LoVo (cell line): ENCODE results near the gene TMEM131L.
"Not testable (repeated sequence)": the region's sequence is repeated elsewhere in the genome, so short reads cannot be mapped to it uniquely, and the experiment has no call there.

ENCODE experiments used
- DNase-seq: peaks from one replicate; pipeline ENCODE4 v3.0.0-alpha.2; 2016; ENCODE audit warnings: low spot score

TMEM131L gene

DNA sequence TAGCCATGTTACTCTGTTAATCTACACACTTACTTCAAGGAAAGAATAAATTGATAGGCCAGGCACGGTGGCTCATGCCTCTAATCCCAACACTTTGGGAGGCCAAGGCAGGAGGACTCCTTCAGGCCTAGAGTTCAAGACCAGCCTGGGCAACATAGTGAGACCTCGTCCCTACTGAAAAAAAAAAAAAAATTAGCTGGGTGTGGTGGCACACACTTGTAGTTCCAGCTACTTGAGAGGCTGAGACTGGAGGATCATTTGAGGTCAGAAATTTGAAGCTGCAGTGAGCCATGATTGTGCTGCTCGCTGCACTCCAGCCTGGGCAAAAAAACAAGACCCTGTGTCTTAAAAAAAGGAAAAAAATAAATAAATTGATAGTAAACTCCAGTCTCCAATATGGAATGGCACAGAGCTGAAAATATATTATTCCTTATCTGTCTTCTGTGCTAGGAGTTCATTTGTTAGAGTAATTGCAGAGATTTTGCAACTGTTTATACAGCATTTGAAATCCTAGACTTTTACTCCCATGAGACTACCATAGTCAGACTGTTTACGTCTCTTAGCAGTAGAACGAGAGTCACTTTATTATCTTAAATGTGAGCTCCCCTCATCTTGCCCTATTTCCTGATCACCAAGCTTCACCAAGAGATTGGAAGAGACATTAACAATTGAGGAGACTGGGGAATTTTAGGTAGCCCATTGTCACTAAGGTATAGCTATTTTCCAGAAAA, 18.8 kb upstream of the TMEM131L start:
- no peak for DNase-seq

DNA sequence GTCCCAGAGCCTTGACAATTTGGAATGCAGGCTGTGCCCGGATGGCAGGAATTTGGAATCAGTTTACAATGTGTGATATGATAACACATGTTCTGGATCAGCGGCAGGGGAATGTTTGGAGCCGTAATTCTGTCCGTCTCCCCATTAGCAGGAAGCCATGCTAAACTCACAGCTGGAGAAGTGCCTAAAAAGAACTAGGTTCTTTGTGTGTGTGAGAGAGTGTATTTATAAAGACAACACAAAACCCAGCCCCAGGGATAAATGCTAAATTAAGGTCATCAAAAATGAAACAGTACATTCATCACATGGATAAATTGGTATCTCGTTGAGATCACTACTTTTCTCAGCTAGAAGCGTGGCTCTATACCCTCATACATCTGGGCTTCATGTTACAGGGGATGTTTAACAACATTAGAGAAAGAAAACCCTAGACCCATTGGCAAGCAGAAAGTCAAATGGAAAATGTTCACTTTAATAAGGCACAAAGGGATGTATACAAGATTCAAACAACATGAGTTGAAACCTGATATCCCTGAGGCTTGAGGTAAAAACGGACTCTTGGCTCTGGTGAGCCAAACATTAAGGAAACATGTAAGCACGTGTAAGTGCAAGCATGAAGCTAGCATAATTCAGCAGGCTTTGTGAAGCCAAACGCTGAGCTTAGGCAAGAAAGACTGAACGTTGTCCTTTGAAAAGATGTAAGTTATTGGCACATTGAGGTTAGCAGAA, 18.0 kb upstream of the TMEM131L start:
- DNase-seq: no peak

DNA sequence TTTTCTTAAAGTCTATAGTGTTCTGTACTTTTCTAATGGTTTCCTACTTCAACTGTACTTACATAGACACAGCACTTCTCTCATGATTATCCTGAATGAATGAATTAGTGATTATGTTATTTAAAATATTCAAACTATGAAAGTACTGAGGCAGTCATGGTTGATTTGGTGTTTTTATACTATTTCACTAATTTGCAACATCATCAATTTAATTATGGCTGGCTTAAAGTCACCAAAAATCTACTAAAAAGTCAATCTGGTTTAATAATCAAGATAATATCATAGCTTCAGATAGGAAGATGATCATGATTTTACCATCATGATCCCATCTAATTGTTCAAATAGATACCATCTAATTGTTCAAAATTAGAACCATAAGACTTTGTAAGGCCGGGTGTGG, 16.8 kb upstream of the TMEM131L start:
- no peak for DNase-seq

DNA sequence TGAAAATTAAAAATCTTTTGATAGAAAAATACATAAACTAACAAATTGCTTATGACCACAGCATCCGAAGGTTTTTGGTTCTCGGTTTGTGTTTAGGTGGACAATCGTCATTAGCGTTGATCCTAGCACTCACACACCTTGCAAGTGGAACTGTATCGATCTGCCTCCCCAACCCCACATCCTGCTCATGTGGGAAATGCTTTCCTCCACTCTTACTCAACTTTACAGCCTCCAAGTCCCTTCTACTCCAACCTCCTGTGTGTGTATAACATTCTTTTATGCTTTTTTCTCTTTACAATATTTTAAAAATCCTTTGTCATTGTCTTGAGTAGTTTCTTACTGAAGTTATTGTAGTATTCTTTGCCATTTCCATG, 15.6 kb upstream of the TMEM131L start:
- DNase-seq: no peak

DNA sequence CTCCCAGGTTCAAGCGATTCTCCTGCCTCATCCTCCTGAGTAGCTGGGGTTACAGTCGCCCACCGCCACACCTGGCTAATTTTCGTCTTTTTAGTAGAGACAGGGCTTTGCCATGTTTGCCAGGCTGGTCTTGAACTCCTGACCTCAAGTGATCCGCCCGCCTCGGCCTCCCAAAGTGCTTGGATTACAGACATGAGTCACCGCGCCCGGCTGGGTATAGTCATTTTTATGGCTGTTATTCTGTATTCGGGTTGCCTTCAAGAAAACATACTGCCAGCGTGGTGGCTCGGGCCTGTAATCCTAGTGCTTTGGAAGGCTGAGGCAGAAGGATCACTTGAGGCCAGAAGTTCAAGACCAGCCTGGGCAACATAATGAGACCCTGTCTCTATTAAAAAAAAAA, 15.0 kb upstream of the TMEM131L start:
- not testable (repeated sequence) for DNase-seq

DNA sequence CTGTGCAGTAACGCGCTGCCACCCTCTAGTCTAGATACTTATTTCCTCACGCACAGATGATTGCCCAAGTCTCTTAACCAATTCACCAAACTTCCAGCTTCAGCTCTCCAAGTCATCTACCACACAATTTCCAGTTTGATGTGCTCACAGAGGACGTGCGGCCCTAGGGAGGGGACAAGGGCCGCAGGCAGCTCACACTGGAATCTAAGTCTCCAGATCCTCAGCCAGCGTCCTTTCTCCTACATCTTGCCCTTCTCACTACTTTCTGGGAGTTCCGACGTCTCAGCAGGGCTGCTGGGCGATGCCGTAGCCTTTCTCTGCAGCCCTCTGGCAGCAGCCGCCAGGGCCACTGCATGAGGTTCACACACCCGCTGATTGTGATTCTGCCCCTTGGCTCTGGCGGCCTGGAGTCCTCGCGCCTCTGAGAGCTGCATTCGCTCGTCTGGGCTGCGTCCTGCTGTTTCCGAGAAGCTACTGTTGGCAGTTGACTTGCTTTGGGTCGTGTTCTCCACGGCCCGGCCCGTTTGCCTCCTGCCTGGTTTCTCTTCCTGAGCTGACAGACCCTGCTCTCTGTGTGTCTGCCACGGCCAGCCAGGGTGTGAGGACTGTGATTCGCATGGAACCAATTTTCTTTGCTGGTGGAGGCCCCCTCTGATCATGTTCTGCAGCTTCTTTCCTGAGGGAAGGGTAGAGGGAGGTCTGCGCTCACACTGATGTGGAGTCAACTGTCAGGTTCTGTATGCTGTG, 14.1 kb upstream of the TMEM131L start:
- DNase-seq: no peak

DNA sequence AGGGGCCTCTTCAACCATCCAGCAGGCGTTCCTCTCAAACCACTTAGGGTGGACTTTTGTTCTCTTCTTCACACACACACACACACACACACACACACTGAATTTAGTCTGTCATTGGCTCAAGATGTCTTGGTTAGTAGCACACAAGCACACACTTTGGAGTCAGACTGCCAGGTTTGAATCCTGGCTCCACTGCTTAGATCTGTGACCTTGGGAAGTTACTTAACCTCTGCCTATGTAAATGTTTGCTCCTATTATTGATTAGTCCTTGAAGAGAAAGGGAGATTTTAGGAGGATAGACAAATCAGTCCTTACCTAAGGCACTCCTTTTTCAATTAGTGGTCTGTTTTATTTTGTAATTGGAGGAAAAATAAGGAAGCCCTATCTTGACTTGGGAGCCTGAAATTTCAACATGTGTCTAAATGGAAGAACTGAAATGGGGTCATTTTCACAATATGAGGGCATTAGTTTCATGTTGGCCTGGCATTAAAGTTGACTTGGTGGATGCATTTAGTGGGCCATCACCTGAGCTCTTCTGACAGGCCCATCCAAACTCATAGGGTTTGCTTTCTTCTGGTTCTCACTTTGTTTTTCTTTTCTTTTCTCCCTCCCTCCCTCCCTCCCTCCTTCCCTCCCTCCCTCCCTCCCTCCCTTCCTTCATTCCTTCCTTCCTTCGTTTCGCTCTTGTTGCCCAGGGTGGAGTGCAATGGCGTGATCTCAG, 13.3 kb upstream of the TMEM131L start:
- DNase-seq: no peak

DNA sequence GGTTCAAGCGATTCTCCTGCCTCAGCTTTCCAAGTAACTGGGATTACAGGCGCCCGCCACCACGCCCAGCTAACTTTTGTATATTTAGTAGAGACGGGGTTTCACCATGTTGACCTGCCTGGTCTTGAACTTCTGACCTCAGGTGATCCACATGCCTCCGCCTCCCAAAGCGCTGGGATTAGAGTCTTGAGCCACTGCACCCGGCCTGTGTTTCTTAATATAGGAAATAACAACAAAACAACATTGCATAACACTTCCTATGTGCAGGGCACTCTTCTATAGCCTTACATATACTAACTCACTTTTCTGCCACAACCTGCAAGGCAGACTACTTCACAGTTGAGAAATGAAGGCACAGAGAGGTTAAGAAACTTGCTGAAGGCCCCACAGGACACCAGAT, 12.8 kb upstream of the TMEM131L start:
- DNase-seq: no peak

DNA sequence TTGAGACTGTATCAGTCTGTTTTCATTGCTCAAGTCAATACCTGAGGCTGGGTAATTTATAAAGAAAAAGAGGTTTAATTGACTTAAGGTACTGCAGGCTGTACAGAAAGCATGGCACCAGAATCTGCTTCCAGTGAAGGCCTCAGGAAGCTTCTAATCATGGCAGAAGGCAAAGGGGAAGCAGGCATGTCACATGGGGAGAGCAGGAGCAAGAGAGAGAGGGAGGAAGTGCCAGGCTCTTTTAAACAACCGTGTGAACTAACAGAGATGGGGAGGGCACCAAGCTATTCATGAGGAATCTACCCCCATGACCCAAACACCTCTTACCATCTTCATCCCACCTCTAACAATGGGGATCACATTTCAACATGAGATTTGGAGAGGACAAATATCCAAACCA, 7.2 kb upstream of the TMEM131L start:
- no peak for DNase-seq

DNA sequence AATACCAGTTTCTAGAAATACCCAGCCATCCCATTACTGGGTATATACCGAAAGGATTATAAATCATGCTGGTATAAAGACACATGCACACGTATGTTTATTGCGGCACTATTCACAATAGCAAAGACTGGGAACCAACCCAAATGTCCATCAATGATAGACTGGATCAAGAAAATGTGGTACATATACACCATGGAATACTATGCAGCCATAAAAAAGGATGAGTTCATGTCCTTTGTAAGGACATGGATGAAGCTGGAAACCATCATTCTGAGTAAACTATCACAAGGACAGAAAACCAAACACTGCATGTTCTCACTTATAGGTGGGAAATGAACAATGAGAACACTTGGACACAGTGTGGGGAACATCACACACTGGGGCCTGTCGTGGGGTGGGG, 4.6 kb upstream of the TMEM131L start:
- not testable (repeated sequence) for DNase-seq

DNA sequence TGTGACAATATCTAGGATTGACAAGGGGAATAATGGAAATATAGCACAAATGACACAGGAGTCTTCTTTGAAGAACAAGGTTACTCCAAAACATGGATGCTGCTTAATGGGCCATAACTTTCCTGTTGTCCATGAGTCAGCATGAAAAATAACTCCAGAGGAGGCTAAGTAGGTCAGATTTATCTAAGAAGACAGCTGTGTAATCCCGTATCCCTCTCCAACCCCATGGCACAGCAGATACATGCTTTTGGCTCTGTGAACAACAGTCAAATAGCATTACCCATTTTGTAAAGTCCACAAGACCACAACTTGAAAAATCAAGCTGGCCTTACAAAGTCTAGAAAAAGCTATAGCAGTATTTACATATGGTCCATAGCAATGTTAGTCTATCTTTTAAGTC, 2.1 kb upstream of the TMEM131L start:
- DNase-seq: no peak

DNA sequence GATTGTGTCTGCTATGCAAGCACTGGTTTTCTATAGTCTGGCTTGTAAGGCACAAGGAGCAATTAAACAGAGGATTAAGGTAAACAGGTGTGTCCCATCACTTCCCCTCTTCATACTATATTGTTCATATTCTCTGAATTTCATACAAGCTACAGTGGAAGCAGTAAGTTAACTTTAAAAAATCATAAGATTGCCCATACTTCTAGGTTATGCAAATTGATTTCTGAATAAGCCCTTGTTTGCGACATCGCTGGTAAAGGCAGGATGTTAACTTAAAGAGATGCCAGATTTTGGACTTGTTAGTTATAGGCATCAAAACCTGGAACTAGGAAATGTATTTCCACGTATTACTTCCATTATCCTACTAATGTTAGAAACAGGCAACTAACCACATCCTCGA, 1.0 kb upstream of the TMEM131L start:
- no peak for DNase-seq

DNA sequence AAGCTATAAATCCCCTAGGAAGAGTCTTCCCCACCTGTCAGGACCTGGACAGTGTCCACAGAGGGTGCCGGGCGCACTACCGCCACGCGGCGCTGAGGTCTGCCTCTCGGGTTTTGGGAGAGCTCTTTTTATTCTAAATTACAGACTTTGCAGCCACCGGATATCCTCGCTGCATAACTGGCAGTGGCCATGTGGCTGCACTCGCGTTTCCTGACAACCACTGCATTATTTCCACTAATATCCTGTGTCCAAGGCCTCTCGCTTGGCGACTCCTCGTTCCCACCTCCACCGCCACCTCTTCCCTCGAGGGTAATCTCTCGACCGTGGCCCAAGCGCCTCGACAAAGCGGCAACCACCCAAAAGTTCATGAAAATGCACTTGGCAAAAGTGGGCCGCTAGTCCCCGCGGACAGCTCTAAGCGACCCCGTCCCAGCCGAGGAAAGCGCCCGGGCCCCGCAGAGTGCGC, 512 bp upstream of the TMEM131L start:
- DNase-seq: no peak

DNA sequence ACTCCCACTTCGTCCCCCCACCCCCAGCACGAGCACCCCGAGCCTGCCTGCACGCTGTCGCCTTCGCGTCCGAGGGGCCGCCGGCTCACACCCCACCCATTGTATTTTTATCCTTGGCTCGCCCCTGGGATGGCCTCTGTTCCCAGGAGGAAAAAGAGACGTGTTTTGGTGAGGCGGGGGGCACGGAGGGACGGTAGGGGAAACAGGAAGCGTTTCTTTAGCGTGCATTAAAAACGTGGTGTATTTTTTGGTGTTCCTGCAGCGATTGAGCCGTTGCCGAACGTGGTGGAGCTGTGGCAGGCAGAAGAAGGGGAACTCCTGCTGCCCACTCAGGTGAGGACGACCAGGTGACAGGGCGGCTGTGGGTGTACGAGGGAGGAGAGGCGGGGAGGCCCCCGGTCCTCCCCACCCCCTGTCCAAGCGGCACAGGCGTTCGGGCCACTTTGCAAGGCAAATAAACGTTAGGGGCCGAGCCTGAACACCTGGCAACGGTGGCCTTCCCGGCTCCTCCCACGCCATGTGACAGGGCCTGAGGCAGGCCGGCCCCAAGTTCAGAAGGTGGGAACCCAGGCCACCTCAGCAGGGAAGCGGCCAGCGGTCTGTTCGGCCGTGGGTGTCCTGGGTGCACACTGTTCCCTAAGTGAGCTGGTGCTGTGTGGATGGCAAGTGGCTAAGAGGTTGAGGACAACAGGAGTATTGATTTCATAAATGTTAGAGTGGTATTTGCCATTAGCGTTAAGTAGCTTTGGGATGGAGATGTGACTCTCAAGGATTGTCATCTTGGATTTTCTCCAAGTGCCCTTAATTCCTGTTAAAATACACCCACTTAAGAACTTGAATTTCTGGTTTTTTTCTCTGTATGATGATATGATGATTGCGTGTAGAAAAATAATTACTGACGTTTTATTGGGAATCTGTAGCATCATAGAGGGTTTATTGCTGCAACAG, 1.1 kb downstream of the TMEM131L start:
- DNase-seq: peak; percentile 70

DNA sequence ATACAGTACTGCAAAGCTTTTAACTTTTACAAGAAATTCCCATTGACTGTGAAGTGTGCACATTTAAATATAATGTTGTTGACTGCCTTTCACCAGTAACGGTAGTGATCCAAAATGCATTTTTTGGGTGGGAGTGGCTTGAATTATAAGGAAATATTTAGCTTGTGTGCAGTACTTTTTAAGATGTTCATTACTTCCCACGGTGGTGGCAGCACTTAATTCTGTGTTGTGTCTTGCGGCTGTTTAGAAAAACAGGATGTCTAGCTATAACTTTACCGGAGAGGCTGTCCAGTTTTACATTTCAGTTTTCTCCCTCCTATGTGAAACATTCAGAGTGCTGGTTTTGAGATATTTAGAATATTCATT, 1.7 kb downstream of the TMEM131L start:
- DNase-seq: no peak

DNA sequence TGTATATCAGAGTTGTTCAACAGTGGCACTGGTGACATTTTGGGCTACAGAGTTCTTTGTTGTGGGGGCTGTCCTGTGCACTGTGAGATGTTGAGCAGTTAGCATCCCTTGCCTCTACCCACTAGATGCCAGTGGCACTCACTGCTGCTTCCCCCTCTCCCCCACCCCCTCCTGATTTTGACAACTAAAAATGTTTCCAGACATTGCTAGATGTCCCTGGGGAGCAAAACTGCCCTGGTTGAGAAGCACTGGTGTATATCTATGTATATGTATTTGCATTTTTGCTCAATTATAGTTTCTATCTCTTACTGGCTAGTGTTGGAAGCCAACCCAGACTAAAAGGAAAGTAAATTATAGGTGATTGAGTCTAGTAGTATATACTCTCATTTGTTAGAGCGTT, 2.4 kb downstream of the TMEM131L start:
- DNase-seq: no peak

DNA sequence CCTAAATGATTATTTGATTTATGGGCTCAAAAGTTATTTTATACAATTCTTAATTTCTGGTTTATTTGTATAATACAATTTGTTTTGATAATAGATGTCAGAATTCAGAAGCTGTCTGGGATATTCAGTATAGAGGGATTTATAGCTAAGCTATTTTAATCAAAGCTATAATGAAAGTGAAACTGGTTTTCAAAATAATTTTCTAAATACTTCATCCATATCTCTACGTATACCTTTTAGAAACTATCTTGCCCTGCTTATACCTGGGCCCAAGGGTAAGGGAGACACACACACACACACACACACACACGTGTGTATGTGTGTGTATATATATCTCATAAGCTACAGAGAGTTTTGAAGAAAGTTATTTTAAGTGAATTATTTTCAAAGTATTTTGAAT, 2.9 kb downstream of the TMEM131L start:
- no peak for DNase-seq

DNA sequence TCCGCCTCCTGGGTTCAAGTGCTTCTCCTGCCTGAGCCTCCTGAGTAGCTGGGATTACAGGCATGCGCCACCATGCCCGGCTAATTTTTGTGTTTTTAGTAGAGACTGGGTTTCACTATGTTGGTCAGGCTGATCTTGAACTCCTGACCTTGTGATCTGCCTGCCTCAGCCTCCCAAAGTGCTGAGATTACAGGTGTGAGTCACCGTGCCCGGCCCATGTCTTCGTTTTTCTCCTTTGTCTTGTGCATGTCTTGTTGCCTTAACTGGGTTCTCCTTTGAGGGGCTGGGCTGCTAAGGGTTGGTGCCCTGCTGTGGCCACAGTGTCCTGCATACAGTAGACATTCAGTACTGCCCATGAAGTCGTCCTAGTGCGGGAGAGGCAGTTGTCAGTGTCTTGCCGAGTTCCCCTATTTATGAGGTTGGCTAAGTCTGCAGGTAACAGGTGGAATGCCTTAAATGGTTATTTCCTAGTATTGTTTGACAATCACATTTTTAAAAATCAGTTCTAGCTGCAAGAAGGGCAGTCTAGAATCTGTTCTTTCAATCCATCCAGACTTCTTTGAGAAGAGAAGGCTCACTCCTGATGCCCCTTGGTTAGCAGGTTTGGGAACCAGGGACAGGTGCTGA, 5.0 kb downstream of the TMEM131L start:
- DNase-seq: not testable (repeated sequence)

DNA sequence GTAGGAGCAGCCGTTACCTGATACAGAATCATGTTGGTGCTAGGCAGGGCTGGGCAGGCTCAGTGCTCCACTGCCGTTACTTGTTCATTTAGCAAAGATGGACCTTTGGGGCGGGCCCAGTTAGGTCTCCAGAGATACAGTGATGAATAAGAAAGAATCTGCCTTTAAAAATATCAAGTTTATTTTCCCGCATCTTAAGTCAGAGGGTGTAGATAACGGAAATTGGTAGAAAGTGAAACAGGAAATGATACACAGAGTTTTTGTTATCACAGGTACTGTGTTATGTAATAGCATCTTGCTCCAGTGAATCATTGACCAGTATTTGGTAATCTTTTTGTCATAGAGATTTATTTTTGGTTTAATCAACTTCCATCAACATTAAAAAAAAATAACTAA, 5.5 kb downstream of the TMEM131L start:
- no peak for DNase-seq

DNA sequence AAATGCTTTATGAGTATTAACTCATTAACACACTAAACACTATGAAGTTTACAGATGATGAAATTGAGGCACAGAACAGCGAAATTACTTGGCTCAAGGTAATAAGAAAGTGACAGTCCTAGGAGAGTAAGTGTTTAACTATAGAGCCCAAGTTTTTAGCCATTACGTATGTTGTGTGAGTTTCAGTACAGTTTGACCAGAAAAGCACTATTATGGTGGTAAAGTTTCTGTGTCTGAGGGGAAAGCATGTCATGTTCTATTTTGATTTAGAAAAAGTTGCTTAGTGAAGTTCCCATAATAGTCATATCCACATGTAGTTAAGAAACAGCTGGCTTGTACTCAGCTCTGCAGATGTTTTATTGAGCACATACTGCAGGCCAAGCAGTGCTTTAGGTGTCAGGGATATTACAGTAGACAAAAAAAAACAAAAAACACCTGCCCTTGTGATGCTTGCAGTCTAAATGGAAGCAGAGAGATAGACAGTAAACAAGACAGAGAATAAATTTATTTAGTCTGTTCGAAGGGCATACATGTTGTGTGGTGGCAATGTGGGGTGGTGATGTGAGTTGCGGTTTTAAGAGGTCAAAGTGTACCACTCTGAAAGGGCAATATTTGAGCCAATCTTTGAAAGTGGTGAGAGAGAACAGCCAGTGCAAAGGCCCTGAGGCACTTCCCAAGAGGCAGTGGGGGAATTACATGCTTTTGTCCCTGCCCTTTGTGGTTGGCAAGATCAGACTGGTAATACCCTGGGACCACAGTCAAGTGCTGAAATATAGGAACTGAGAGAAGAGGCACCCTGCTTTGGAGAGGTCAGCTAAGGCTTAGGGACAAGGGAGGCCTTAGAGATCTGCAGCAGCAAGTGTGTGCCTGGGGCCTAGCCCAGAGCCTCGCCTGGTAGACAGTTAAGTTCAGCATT, 6.2 kb downstream of the TMEM131L start:
- DNase-seq: no peak
